GM12878 (cell line): ENCODE data around the gene MINAR1.

ENCODE experiments used
- ATF2 ChIP-seq: IDR thresholded peaks from 2 replicates; pipeline ENCODE4 v1.6.1; 2012; ENCODE audit warnings: low read length, inconsistent platforms
- BRCA1 ChIP-seq: IDR thresholded peaks from 2 replicates; pipeline ENCODE4 v1.6.1; 2011; ENCODE audit warnings: low read depth, low read length, improper control_type of control experiment
- CEBPB ChIP-seq, 2 experiments: fragments of 150-350 bp in 1 of 2; IDR thresholded peaks; 2 replicates each; pipeline ENCODE4 v1.6.1; 2012 to 2014; ENCODE audit warnings: low read depth in 2 of 2, low read length in 2 of 2, borderline replicate concordance in 1 of 2, inconsistent platforms in 1 of 2
- EP300 ChIP-seq, 2 experiments: fragments of 150-350 bp in 1 of 2; IDR thresholded peaks; 2 replicates each; pipeline ENCODE4 v1.6.1; 2011 to 2012; ENCODE audit warnings: low read depth in 2 of 2, low read length in 2 of 2, borderline replicate concordance in 1 of 2, improper control_type of control experiment in 1 of 2, inconsistent platforms in 1 of 2; ENCODE audit not compliant: control insufficient read depth in 1 of 2
- FOXM1 ChIP-seq: IDR thresholded peaks from 2 replicates; pipeline ENCODE4 v1.6.1; 2012; ENCODE audit warnings: low read depth, mild to moderate bottlenecking, inconsistent platforms, low read length, moderate library complexity
- HDGF ChIP-seq: fragments of 450-650 bp; IDR thresholded peaks from 2 replicates; pipeline ENCODE4 v1.6.1; 2016; ENCODE audit warnings: antibody characterized with exemption
- JUND ChIP-seq: IDR thresholded peaks from 2 replicates; pipeline ENCODE4 v1.6.1; 2012; ENCODE audit warnings: low read depth, mild to moderate bottlenecking, low read length, improper control_type of control experiment, moderate library complexity
- POLR2A ChIP-seq: IDR thresholded peaks from 2 replicates; pipeline ENCODE4 v1.6.1; 2011; ENCODE audit warnings: low read depth, mild to moderate bottlenecking, low read length
- RBBP5 ChIP-seq: fragments of 200-600 bp; sonication (generic); conservative IDR thresholded peaks from 2 replicates; pipeline ENCODE4 v1.6.1; 2016
- RCOR1 ChIP-seq: conservative IDR thresholded peaks from 2 replicates; pipeline ENCODE4 v1.6.1; 2012; ENCODE audit warnings: low read depth, low read length, improper control_type of control experiment
- TARDBP ChIP-seq: IDR thresholded peaks from 2 replicates; pipeline ENCODE4 v1.6.1; 2016; ENCODE audit warnings: borderline replicate concordance
- TF ChIP-seq, protein P1 (sequence below), 3 experiments: IDR thresholded peaks in 2 of 3; conservative IDR thresholded peaks in 1 of 3; 2 replicates each; pipeline ENCODE4 v1.5.1; 2011; ENCODE audit warnings: low read depth in 3 of 3, low read length in 3 of 3, mild to moderate bottlenecking in 3 of 3, control low read depth in 2 of 3, moderate library complexity in 2 of 3, inconsistent platforms in 1 of 3, mixed read lengths in 1 of 3; ENCODE audit not compliant: control insufficient read depth in 2 of 3, insufficient read depth in 1 of 3; ENCODE audit errors: extremely low read depth in 1 of 3

DNA sequence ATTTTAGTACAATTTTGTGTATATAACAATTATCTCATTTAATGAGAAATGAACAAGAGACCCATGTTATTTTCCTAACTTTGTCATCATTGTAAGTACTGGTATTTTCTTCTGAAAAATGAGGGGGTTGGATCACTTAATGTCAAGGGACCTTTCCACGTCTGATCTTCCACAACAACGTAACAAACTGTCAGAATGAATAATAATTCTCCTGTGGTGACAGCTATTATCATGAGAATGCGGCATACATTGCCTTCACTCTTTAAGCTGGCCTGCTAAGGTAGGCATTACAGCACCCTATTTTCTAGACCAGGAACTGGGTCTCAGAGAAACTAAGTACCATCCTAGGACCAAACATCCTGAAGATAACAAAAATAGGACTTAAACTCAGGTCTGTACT is 31.5 kb upstream of the MINAR1 start:
- TF ChIP-seq TARDBP: no peak
- no peak for TF ChIP-seq RCOR1
- TF ChIP-seq HDGF: no peak
- no peak for TF ChIP-seq ATF2
- TF ChIP-seq, protein P1, sequence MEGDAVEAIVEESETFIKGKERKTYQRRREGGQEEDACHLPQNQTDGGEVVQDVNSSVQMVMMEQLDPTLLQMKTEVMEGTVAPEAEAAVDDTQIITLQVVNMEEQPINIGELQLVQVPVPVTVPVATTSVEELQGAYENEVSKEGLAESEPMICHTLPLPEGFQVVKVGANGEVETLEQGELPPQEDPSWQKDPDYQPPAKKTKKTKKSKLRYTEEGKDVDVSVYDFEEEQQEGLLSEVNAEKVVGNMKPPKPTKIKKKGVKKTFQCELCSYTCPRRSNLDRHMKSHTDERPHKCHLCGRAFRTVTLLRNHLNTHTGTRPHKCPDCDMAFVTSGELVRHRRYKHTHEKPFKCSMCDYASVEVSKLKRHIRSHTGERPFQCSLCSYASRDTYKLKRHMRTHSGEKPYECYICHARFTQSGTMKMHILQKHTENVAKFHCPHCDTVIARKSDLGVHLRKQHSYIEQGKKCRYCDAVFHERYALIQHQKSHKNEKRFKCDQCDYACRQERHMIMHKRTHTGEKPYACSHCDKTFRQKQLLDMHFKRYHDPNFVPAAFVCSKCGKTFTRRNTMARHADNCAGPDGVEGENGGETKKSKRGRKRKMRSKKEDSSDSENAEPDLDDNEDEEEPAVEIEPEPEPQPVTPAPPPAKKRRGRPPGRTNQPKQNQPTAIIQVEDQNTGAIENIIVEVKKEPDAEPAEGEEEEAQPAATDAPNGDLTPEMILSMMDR (IDR thresholded peaks at IDR 0.05 in 2 of 3, conservative IDR thresholded peaks at IDR 0.05 in 1 of 3; ENCODE audit: control insufficient read depth in 2 of 3, extremely low read depth in 1 of 3, insufficient read depth in 1 of 3, low read depth in 3 of 3, low read length in 3 of 3): no peak
- TF ChIP-seq POLR2A: no peak
- TF ChIP-seq CEBPB (IDR thresholded peaks at IDR 0.05; ENCODE audit: borderline replicate concordance in 1 of 2, low read depth in 2 of 2, low read length in 2 of 2): no peak
- TF ChIP-seq RBBP5: no peak
- no peak for TF ChIP-seq BRCA1
- TF ChIP-seq EP300 (IDR thresholded peaks at IDR 0.05; ENCODE audit: borderline replicate concordance in 1 of 2, control insufficient read depth in 1 of 2, low read depth in 2 of 2, low read length in 2 of 2): no peak
- no peak for TF ChIP-seq FOXM1
- TF ChIP-seq JUND: no peak
